ENCODE results near the gene RPL34. TPM values are rescaled to one million over a fixed set of nuclear protein-coding genes. Genes with fewer than 3 reads are reported as not detected.
A peak's percentile ranks its signal among the peaks of the same experiment; 100 is the strongest.
"Not testable (repeated sequence)": the region's sequence is repeated elsewhere in the genome, so short reads cannot be mapped to it uniquely, and the experiment has no call there.

The RPL34 gene
- 572 and 777 TPM in 2 replicates for total RNA-seq

DNA sequence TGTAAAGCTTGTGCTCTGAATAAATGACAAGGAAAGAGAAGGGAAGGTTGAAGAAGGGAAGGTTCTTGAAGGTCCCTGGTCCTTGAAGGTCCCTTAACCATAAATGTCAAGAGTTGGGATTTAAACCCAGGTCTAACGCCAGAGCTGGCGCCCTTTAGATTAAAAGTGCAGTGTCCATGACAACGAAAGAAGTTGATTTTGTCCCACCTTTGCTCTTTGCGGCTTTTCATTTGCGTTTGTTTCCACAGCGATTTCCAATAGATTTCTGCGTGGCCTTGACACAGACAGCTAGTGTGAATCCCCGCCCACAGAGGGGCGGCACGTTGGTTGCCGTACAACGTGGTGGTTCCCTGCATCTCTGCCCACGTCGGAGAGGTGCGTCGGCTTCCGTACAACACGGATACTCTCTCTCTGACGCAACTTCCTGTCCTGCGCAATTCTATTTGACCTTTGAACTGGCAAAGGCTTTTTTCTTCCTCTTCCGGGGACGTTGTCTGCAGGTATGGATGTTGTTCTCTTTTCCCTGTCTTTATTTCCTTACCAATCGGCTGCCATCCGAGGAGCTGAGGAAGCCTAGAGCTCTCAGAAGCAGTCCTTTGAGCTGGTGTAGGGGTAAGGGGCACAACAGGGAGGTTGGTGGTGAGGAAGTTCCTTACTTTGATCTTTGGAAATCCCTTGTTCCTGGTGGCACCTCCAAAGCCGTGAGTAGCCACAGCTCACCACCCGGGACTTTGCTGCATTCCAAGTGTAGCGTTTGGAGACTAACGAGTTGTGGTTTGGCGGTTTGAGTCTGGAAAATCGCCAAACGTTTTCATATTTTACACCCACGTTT lies at the start of gene RPL34:
Gene RPL34, plus strand, starts transcription at position 476 of the 832 bp plus-strand sequence. CDS start 1,384 bp downstream, outside the sequence.
- DNase-seq = peak; percentile 99

DNA sequence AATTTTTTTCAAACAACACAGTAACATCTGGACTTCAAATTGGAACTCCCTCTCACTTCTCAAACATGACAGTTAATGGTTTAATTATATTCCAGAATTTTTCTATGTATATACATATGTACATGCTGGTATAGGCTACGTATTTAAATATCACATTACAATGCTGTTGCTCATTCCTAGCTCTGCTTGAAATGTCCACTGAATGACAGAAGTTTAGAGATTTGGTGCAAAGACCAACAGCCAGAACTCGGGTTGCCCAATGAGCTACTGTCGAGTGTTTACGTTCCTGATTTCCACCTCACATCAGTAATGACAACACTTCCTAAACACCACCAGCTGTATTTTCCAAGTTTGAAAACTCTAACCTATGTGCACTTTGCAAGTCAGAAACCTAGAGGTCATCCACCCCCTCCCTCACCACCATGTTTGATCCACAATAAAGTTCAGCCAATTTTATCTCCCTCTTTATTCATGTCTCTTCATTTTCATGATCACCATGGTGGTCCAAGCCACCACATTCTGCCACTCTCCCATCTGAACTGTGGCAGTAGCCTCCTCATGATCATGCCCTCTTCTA lies 49.3 kb upstream of the RPL34 start:
- no peak for DNase-seq

DNA sequence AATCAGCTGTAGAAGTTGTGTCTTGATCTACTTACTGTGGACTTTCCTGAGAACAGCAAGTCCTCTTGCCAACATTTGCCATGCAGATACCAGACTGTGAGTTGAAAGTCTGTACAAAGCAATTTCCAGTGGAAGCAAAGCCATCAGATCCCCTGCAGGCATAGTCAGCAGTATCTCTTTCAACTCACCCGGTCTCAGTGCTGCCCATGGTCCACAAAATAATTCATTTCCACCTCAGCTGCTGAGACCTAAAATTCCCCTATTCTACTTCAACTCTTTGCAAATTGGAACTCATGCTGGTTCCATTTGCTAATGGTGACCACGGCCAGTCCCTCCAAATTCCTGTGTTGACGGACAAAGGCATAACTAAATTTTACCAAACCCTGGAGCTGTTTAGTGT lies 46.0 kb upstream of the RPL34 start:
- no peak for DNase-seq

DNA sequence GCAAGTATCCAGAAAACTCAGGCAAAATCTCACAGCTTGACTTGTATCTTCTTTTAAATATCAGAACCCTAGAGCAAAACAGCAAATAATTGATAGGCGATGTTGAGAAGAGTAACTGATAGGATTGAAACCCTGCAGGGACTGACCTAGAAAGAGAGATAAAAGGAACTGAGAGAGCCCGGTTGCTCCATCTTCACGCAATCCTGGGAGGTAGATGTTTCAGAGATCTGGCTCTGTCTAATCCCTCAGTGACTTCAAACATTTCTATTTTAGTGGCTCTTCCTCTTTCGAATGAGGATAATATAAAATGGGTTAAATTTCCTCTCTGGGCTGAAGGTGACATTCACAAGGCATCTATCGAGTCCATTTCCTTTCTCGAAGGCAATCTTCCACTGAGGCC lies 39.3 kb upstream of the RPL34 start:
- no peak for DNase-seq

DNA sequence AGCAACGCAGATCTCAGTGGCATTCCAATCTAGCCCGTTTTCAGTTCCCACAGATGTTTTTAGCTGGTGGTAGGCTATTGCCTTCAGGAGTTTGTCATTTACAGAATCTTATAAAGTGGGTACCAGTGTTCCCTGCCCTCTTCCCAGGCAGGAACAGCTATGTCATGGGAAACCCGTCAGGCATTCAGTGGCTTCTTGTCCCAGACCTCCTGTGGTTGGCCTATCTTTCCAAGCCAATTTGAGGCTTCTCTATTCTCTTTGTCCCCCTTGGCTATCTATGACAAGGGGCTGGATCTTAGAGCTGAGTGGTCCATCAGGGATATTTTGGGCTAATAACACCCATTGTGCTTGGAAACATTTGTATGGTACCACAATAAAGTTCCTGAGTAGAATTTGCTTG lies 33.6 kb upstream of the RPL34 start:
- no peak for DNase-seq

DNA sequence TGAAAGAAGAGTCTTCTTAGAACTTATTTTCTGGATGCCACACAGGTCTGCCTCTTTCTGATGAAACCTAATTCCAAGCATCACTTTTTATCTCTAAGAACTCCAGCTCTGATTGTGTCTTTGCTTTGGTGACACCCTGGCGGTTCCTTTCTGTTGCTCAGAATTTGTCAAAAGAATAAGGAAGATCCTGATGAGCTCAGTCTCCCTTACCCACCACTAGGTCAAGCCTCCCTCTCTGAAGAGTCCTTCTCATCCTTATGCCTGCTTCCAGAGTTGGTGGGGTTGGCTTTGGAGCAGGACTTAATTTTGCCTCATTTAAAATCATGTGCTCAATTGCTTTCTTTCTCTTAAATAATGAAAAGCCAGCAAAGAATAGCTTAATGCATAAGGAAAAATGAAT lies 31.5 kb upstream of the RPL34 start:
- DNase-seq = no peak

DNA sequence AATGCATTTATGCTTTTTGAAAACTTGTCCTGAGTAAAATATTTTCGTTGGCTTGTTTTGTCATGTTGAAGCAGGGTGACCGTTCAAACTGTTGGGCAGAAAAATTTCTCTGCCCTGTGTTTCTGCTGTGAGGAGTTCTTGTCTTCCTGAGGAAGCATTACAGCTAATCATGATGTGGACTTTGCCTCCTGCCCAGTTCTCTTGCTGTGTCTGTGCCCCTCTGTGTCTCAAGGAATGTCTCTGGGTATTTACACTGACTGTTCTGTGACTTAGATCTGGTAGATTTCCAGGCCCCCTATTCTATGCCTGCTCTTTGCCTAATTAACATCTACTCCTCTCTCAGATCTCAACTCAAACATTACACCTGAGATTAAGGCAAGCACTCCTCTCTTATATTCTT lies 30.4 kb upstream of the RPL34 start:
- DNase-seq = peak; percentile 36

DNA sequence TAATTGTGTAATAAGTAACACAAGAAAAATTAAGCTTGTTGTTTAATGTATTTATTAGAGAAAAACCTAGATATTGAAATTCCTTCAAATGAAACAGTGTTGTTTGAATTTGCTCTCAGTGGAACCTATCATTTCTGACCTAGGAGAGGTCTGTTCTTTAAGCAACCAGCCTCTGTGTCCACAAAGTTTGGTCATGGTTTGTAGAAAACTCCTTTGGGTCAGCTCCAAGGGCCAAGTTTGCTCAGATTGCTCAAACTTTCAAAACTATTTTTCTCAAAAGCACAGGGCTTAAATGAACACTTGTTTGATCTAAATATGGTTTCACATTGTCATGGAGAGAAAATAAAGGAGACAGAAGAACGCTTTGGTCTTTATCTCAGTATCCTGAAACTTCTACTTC lies 29.6 kb upstream of the RPL34 start:
- no peak for DNase-seq

DNA sequence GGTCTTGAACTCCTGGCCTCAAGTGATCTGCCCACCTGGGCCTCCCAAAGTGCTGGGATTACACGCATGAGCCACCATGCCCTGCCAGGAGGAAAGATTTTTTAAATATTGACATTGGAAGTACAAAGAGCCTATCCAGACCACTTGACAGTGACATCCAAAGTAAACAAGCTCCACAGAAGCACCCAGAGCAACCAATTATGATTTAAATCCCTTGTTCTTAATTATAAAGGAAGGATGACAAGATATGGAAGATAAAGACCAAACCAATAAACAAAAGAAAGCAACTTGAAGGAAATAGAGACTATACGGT lies 27.7 kb upstream of the RPL34 start:
- peak; percentile 7 for DNase-seq

DNA sequence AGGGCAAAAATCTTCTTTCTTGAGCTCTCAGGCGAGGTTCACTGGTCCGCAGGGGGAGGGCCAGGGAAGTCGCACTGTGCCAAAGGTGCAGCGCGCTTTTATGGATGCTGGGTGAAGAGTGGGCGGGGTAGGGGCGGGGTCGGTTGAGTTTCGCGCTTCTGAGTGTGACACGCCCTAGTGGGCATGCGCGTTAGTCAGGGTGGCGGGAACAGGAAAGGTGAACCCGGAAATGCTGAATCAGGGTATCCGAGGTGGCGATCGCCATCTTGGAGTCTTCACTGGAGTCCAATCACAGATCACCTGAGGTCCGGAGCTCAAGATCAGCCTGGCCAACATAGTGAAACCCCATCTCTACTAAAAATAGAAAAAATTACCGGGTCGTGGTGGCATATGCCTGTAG lies 26.1 kb upstream of the RPL34 start:
- not testable (repeated sequence) for DNase-seq

DNA sequence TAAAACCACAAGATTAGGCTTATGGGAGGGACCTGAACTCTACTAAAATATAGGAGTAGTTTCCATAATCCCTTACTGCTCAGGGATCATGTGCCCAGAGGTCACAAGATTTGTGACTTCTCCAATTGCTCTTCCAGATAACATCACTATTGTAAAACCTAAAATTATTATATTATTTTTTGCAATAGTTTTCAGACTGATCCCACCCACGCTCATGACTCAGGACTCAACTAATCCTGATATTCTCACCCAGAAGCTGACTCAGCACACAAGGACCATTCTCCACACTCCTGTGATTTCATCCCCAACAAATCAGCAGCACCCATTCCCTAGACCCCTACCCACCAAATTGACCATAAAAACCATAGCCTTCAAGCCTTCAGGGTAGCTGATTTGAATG lies 24.0 kb upstream of the RPL34 start:
- DNase-seq = no peak

DNA sequence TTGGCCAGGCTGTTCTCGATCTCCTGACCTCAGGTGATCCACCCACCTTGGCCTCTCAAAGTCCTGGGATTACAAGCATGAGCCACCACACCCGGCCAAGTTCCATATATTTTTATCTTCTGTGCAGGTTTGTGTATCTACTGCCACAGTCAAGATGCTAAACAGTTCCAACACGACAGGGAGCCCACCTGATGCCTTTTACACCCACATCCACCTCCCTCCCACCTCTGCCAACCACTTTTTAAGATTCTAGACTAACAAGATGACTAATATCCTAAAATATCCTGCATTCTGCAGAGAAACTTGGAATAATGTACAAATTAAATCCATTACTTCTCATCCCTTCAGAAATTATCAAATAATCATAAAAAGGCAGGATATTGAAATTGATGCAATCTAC lies 19.3 kb upstream of the RPL34 start:
- no peak for DNase-seq

DNA sequence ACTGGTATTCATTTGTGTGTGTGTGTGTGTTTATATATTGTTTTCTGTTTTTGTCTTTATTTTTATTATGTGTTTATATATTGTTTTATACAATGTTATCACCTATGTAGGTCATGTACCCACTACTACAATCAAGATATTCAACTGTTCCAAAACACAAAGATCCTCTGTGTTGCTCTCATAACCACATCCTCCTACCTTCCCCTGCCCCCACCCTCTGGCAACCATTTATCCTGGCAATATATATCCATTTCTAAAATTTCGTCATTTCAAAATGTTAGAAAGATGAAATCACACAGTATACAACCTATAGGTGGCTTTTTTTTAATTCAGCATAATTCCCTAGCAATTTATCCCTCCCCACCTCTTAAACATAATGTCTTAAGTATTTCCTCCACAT lies 18.8 kb upstream of the RPL34 start:
- no peak for DNase-seq

DNA sequence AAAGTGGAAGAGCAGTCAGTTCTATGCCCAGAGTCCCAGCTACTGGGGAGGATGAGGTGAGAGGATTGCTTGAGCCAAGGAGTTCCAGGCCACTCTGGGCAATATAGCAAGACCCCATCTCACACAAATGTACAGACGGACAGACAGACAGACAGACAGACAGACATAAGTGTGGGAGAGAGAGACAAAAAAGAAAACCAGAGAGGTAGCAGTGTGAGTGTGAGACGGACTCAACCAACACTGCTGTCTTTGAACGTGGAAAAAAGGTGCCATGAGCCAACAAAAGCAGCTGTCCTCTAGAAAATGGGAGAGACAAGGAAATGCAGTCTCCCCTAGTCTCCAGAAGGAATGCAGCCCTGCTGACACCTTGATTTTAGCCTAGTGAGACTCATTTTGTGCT lies 18.2 kb upstream of the RPL34 start:
- DNase-seq = no peak

DNA sequence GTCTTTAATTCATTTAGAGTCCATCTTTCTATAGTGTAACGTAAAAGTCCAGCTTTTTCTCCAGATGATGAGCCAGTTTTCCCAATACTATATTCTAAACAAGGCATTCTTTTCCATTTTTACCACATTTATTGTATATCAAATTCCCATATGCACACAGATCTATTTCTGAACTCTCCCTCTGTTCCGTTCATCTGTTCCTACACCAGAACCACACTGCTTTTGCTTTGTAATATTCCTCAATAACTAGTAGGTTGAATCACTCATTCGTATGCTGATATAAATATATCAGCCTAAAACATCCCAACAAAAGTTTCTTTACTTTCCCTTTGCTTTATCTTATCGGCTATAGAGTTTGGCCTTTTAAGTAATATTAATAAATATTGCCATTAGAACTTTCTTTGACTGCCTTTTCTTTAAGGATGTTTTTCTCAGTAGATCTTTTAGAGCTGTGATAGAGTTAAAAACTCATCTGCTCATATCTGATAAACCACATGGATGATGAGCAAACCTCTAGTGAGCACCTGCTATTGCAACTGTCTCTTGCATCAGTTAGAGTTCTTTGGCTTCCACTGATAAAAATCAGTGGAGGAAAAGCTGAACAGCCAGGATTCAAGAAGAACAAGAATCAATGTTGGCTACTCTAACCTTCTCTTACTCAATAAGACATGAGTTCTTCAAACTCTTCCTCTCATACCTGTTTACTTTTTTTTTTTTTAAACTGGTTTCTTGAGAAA lies 13.1 kb upstream of the RPL34 start:
- no peak for DNase-seq

DNA sequence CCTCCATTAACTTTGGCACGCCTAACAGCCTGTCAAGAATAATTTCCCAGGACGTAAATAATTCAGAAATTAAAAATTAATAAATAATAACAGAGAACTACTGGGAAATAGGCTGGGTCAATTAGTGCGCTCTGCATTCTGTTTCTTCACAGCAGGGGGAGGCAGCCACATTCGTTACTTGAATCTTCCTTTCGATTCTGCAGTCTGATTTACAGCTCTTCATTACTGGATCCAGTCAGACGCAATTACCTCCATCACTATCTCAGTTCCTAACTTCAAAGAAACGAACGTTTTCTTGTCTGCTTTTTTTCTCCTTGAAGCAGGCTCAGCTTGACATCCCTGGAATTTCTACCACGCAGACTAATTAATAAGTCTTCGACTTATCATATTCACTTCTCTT lies 9.0 kb upstream of the RPL34 start:
- no peak for DNase-seq

DNA sequence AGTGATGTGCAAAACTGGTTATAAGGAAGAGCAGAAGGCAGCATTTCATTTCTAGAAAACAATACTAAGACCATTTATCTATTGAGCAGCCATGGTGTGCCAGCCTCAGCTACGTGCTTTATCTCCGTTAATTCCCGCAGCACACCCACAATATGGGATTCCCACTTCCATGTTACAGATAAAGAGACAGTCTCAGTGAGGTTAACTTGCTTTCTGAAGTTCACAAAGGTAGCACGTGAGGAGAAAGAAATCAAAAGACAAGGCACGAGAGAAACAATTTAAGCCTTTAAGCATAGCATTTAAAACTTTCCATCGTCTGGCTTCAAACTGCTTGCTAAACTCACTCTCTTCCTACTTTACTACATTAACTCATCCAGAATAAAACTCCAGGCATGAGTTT lies 8.0 kb upstream of the RPL34 start:
- DNase-seq = no peak

DNA sequence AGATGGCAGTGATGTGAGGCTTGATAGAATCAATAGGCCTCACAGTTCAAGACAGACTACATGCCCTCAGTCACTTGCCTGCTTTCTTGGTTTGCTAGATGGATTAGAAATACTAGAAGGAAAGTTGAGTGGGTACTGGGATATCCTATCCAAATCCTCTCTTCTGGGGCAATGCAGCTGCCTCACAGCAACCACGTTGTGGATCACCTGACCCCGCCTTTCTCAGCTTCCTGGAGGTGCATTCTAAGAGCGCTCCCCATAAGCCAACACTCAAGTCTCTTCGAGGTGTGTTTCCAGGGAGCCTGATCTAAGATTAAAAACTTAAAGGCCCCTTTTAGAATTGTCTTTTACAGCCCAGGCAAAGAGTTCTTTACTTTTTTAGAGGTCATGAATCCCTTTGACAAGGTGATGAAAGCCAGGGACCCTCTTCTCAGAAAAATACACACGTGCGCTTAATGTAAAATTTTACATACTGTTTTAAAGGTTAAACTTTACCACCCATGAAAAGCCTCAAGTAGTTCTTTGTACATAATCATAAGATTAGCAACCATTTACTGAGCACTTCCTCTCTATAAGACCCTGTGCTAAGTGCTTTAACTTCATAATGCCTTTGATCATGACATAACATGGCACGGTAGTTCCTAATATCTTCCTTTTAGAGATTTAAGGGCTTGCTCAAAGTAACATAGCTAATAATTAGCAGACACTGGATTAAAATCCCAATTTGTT lies 840 bp upstream of the RPL34 start:
- no peak for DNase-seq

DNA sequence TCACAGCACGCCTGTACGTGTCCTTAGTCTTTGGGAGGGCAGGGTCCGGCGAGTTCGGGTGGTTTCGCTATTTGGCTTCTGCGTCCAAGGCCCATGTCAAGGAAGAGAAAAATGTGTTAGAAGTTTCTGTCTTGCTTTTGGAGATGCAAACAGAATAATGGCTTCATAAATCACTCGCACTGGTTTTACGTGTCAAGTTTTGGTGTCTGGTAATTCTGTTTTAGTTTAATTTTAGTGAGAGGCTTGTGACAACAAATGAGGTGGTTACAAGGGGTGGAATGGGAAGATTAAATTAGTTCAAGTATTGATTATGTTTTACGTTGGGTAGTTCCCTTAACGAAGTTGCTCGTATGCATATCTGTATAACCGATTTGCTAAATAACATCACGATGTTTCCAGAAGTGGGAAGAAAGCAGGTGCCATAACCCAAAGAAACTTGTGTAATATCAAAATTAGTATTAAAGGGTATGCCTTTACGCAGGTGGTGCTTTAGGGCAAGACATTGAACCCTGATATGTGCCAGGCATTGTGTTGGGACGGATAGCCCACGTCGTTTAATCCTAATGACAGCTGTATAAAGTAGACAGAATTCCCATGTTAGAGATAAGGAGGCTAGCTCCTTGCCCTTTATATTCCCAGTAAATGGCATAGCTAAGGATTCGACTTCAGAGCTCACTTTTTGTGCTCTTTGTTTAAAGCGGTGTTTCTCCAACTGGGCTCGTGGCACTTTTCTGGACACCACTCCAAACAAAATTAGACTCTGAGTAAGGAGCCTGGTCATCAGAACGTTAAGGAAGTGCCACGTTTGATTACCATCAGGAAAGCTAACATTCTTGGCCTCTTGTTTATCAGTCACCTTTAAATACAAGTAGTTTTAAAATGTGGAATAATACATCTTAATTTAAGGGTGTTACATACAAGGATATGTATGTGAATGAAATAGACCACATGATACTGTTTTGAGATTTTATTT lies 843 bp downstream of the RPL34 start:
- DNase-seq = peak; percentile 59

DNA sequence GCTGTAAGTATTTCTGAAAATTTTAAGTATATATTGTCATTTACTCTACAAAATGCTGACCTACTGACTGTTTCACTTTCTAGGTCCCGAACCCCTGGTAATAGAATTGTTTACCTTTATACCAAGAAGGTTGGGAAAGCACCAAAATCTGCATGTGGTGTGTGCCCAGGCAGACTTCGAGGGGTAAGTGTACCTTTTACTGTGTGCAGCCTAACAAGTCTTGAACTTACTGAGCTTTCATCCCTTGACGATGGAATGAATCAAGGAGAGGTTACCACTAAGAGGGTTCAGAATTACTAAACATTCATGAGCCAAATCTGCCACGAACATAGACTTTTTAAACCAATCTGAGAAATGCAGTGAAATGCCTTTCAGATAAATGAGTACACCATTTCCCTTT lies 1.6 kb downstream of the RPL34 start:
- DNase-seq = no peak

DNA sequence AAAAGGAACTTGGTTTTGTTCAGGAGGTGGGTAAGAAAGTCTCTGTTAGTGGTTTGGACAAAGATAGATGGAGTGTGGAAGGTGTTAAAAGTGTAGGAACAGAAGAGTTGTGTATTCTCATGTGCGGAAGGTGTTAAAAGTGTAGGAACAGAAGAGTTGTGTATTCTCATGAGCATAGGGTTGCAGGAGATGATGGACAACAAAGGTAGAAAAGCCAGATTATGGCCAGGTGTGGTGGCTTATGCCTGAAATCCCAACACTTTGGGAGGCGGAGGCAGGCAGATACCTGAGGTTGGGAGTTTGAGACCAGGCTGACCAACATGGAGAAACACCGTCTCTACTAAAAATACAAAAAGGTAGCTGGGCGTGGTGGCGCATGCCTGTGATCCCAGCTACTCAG lies 2.5 kb downstream of the RPL34 start:
- DNase-seq = no peak

All from dermis blood vessel endothelial cell (primary cell).